HCT116 (cell line): ENCODE results near the gene TMEM60. TPM values are rescaled to one million over a fixed set of nuclear protein-coding genes. Genes with fewer than 3 reads are reported as not detected.

Source experiments
- ATAC-seq: fragments of 200-7000 bp; cut with Tn5 transposase; 2 replicates; pipeline ENCODE4 v1.9.1; 2020; ENCODE audit warnings: mild to moderate bottlenecking, moderate library complexity
- BruUV-seq: library from RNA; stranded (reverse); fragments of 400-500 nt; replicated peaks from 2 replicates; lab custom pipeline; 2021; lab: Mats Ljungman, UMichigan
- CTCF ChIA-PET: fragments of 300-600 bp; sonication (Branson Sonifier 250); formaldehyde crosslinking; loops from one replicate; lab custom pipeline; 2021; ENCODE audit warnings: antibody characterized with exemption; lab: Charles Lee
- POLR2A ChIA-PET: fragments of 300-600, 350-600 bp; sonication (Branson Sonifier 250); formaldehyde crosslinking; loops from one replicate; lab custom pipeline; 2021; ENCODE audit warnings: antibody characterized with exemption; lab: Charles Lee
- RAD21 ChIA-PET, 2 experiments: fragments of 300-600 bp; sonication (Branson Sonifier 250); formaldehyde crosslinking; loops; one replicate each; lab custom pipeline; 2023; ENCODE audit warnings: low total read pairs in 2 of 2; ENCODE audit not compliant: uncharacterized antibody in 2 of 2, unreplicated experiment in 2 of 2, low non-redundant PET in 1 of 2; lab: Charles Lee
- DNase-seq: peaks from one replicate; pipeline ENCODE4 v3.0.0-alpha.2; 2010; ENCODE audit warnings: low read depth, low spot score
- H2AFZ ChIP-seq: fragments of 200-600 bp; shearing (Covaris generic), sonication (generic); 2 replicates; pipeline ENCODE4 v1.6.1; 2017; ENCODE audit warnings: low read depth, mixed run types, mixed read lengths, antibody characterized with exemption, low read length; ENCODE audit not compliant: poor library complexity, severe bottlenecking
- H3K27ac ChIP-seq: 2 replicates; pipeline ENCODE4 v1.5.1; 2012; ENCODE audit warnings: low read depth, low read length
- H3K27me3 ChIP-seq: fragments of 200-600 bp; sonication (generic); 2 replicates; pipeline ENCODE4 v1.6.1; 2016; ENCODE audit warnings: mixed run types, low read length, mixed read lengths; ENCODE audit not compliant: insufficient read depth
- H3K36me3 ChIP-seq, 2 experiments: fragments of 200-500 bp in 1 of 2; fragments of 200-600 bp in 1 of 2; sonication (Bioruptor generic) in 1 of 2; sonication (generic) in 1 of 2; 2 replicates each; pipeline versions ENCODE4 v1.5.1 to v1.6.1; 2014 to 2016; ENCODE audit warnings: low read length in 2 of 2, inconsistent platforms in 1 of 2, mixed read lengths in 1 of 2, mixed run types in 1 of 2; ENCODE audit not compliant: insufficient read depth in 2 of 2, control insufficient read depth in 1 of 2
- H3K4me1 ChIP-seq, 2 experiments: fragments of 200-600 bp in 1 of 2; sonication (generic) in 1 of 2; 2 replicates each; pipeline versions ENCODE4 v1.5.1 to v1.6.1; 2012 to 2017; ENCODE audit warnings: low read length in 2 of 2, inconsistent platforms in 1 of 2, mild to moderate bottlenecking in 1 of 2, mixed read lengths in 1 of 2, mixed run types in 1 of 2, moderate library complexity in 1 of 2; ENCODE audit not compliant: insufficient read depth in 2 of 2, control insufficient read depth in 1 of 2
- H3K4me2 ChIP-seq: fragments of 200-600 bp; sonication (generic); 2 replicates; pipeline ENCODE4 v1.6.1; 2017; ENCODE audit warnings: mixed run types, low read length, mixed read lengths
- H3K4me3 ChIP-seq, 2 experiments: fragments of 200-600 bp in 1 of 2; sonication (generic) in 1 of 2; replicated peaks in 1 of 2; 2 replicates each; pipeline ENCODE4 v1.5.1; 2011 to 2016; ENCODE audit warnings: low read length in 2 of 2, control low read depth in 1 of 2, low read depth in 1 of 2, mild to moderate bottlenecking in 1 of 2, mixed read lengths in 1 of 2, mixed run types in 1 of 2
- H3K79me2 ChIP-seq: fragments of 200-600 bp; sonication (generic); 2 replicates; pipeline ENCODE4 v1.6.1; 2017; ENCODE audit warnings: mild to moderate bottlenecking, mixed run types, low read length, moderate library complexity, mixed read lengths; ENCODE audit not compliant: insufficient read depth
- H3K9ac ChIP-seq: fragments of 200-600 bp; sonication (generic); 2 replicates; pipeline ENCODE4 v1.6.1; 2016; ENCODE audit warnings: low read length, mixed read lengths
- H3K9me2 ChIP-seq: fragments of 200-600 bp; sonication (generic), shearing (Covaris generic); 2 replicates; pipeline ENCODE4 v1.6.1; 2017; ENCODE audit warnings: mixed run types, mild to moderate bottlenecking, moderate library complexity; ENCODE audit not compliant: insufficient read depth
- H3K9me3 ChIP-seq, 2 experiments: fragments of 200-500 bp in 1 of 2; fragments of 200-600 bp in 1 of 2; sonication (Bioruptor generic) in 1 of 2; sonication (generic) in 1 of 2; 2 replicates each; pipeline ENCODE4 v1.6.1; 2014 to 2017; ENCODE audit warnings: low read length in 2 of 2, mixed read lengths in 2 of 2, inconsistent platforms in 1 of 2, low read depth in 1 of 2, mild to moderate bottlenecking in 1 of 2, mixed run types in 1 of 2, moderate library complexity in 1 of 2; ENCODE audit not compliant: control insufficient read depth in 1 of 2, insufficient read depth in 1 of 2
- H4K20me1 ChIP-seq: fragments of 200-600 bp; sonication (generic), shearing (Covaris generic); 2 replicates; pipeline ENCODE4 v1.6.1; 2017; ENCODE audit warnings: mixed run types, mild to moderate bottlenecking, moderate library complexity; ENCODE audit not compliant: insufficient read depth
- CBX3 ChIP-seq: IDR thresholded peaks from 2 replicates; pipeline ENCODE4 v1.6.1; 2012; ENCODE audit warnings: low read depth
- CEBPB ChIP-seq: IDR thresholded peaks from 2 replicates; pipeline ENCODE4 v1.6.1; 2012; ENCODE audit warnings: low read depth
- EZH2phosphoT487 ChIP-seq: fragments of 200-600 bp; IDR thresholded peaks from 2 replicates; pipeline ENCODE4 v1.6.1; 2018; ENCODE audit warnings: antibody characterized with exemption, borderline replicate concordance
- REST ChIP-seq: IDR thresholded peaks from 2 replicates; pipeline ENCODE4 v1.6.1; 2012; ENCODE audit warnings: low read depth
- SRF ChIP-seq: IDR thresholded peaks from 2 replicates; pipeline ENCODE4 v1.6.1; 2012; ENCODE audit warnings: low read depth
- YY1 ChIP-seq: IDR thresholded peaks from 2 replicates; pipeline ENCODE4 v1.6.1; 2011; ENCODE audit warnings: low read length, low read depth, moderate library complexity, mild to moderate bottlenecking; ENCODE audit not compliant: insufficient replicate concordance; ENCODE audit errors: extremely low read depth
- intact Hi-C: fragments of 100-400 bp; cut with micrococcal nuclease; formaldehyde crosslinking; loops from 2 replicates; pipeline ENCODE4 v1.10.0; 2022
- total RNA-seq: library from RNA; stranded (reverse); gene quantifications from one replicate; pipeline ENCODE4 v1.2.1, GENCODE V29; 2021; ENCODE audit not compliant: unreplicated experiment
- TF ChIP-seq, protein P1 (sequence below): IDR thresholded peaks from 2 replicates; pipeline ENCODE4 v1.6.1; 2011; ENCODE audit warnings: mild to moderate bottlenecking, low read length, moderate library complexity; ENCODE audit not compliant: insufficient replicate concordance; ENCODE audit errors: extremely low read depth
- TF ChIP-seq, protein P2 (sequence below), 3 experiments: fragments of 200-600 bp in 1 of 3; sonication (generic) in 1 of 3; IDR thresholded peaks in 2 of 3; conservative IDR thresholded peaks in 1 of 3; 2 replicates each; pipeline ENCODE4 v1.5.1; 2012 to 2017; ENCODE audit warnings: low read depth in 2 of 3, low read length in 2 of 3, antibody characterized with exemption in 1 of 3, borderline replicate concordance in 1 of 3, control low read depth in 1 of 3, mild to moderate bottlenecking in 1 of 3, mixed read lengths in 1 of 3, mixed run types in 1 of 3, moderate library complexity in 1 of 3; ENCODE audit not compliant: insufficient read depth in 1 of 3

The TMEM60 gene
- total RNA-seq, 1 experiment from 2014 or later, result 10.3 TPM

DNA sequence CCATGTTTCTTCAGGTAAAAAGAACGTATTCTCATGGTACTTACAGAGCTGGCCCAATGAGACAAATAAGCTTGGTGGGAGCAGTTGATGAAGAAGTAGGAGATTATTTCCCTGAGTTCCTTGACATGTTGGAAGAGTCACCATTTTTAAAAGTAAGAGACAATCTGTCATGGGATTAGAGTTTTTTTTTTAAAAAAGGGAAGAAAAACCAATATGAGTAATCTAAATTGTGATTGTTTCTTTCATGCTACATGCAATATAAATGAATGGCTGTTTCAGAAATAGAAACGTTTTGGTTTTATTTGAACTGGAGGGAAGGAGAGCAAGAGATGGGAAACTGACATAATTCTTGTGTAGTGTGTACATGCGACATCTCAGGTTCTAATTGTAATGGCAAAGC is 32.8 kb downstream of the TMEM60 start:
- H3K4me1 ChIP-seq, result no peaks in the 10 kb centered on the region

More for the DNA sequence above, 32.8 kb downstream of the TMEM60 start:
- ChIA-PET CTCF (interaction anchor here (1.6 kb wide), 1 partner anchor 114 kb away, joined by 5 read pairs; no protein-coding TSS in a partner anchor), RAD21 (no interaction called here), POLR2A (no interaction called here)
- H3K79me2 ChIP-seq, result peaks cover 36% of the 10 kb centered on the region
- H4K20me1 ChIP-seq, result no peaks in the 10 kb centered on the region
- H3K4me2 ChIP-seq, result no peak overlapping the region
- H3K4me3 ChIP-seq, result no peak overlapping the region
- H3K9me3 ChIP-seq, result no peaks in the 10 kb centered on the region
- no peak overlapping the region for H3K27ac ChIP-seq
- ATAC-seq (no peak), DNase-seq (no peak)
- intact Hi-C loops, result no loop called here
- peaks cover 0 to 4% of the 10 kb centered on the region in 2 experiments; a peak in 1 of 4 replicates for H3K36me3 ChIP-seq
- H3K27me3 ChIP-seq, result no peaks in the 10 kb centered on the region
- H3K9me2 ChIP-seq, result no peaks in the 10 kb centered on the region
- TF ChIP-seq REST, result no peak
- TF ChIP-seq YY1, result no peak
- TF ChIP-seq, protein P1, sequence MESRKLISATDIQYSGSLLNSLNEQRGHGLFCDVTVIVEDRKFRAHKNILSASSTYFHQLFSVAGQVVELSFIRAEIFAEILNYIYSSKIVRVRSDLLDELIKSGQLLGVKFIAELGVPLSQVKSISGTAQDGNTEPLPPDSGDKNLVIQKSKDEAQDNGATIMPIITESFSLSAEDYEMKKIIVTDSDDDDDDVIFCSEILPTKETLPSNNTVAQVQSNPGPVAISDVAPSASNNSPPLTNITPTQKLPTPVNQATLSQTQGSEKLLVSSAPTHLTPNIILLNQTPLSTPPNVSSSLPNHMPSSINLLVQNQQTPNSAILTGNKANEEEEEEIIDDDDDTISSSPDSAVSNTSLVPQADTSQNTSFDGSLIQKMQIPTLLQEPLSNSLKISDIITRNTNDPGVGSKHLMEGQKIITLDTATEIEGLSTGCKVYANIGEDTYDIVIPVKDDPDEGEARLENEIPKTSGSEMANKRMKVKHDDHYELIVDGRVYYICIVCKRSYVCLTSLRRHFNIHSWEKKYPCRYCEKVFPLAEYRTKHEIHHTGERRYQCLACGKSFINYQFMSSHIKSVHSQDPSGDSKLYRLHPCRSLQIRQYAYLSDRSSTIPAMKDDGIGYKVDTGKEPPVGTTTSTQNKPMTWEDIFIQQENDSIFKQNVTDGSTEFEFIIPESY, result no peak
- no peak for TF ChIP-seq CEBPB
- TF ChIP-seq EZH2phosphoT487, result no peak
- TF ChIP-seq SRF, result no peak
- no peak for TF ChIP-seq CBX3
- TF ChIP-seq, protein P2, sequence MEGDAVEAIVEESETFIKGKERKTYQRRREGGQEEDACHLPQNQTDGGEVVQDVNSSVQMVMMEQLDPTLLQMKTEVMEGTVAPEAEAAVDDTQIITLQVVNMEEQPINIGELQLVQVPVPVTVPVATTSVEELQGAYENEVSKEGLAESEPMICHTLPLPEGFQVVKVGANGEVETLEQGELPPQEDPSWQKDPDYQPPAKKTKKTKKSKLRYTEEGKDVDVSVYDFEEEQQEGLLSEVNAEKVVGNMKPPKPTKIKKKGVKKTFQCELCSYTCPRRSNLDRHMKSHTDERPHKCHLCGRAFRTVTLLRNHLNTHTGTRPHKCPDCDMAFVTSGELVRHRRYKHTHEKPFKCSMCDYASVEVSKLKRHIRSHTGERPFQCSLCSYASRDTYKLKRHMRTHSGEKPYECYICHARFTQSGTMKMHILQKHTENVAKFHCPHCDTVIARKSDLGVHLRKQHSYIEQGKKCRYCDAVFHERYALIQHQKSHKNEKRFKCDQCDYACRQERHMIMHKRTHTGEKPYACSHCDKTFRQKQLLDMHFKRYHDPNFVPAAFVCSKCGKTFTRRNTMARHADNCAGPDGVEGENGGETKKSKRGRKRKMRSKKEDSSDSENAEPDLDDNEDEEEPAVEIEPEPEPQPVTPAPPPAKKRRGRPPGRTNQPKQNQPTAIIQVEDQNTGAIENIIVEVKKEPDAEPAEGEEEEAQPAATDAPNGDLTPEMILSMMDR (IDR thresholded peaks at IDR 0.05 in 2 of 3, conservative IDR thresholded peaks at IDR 0.05 in 1 of 3; ENCODE audit: borderline replicate concordance in 1 of 3, insufficient read depth in 1 of 3, low read depth in 2 of 3, low read length in 2 of 3), result no peak
- no peak overlapping the region for H2AFZ ChIP-seq
- H3K9ac ChIP-seq, result no peak overlapping the region
- no TSS peak for BruUV-seq
